SK-N-SH (cell line): Measurements from ENCODE around the gene TOP3A. TPM values are rescaled to one million over a fixed set of nuclear protein-coding genes. Genes with fewer than 3 reads are reported as not detected.

Experiments
- CTCF ChIA-PET: fragments of 300-600, 350-600 bp; formaldehyde crosslinking; extraction: SDS; loops from one replicate; lab custom pipeline; 2021; lab: Yijun Ruan, JAX
- POLR2A ChIA-PET: fragments of 350-600 bp; sonication (Branson Sonifier 250); formaldehyde crosslinking; extraction: SDS; loops from one replicate; lab custom pipeline; 2020; ENCODE audit warnings: antibody characterized with exemption, inconsistent platforms; lab: Yijun Ruan, JAX
- DNase-seq: peaks from one replicate; pipeline ENCODE4 v3.0.0; 2012
- H2AFZ ChIP-seq: fragments of 200-600 bp; sonication (generic); 2 replicates; pipeline ENCODE4 v1.8.1; 2016; ENCODE audit warnings: antibody characterized with exemption, mild to moderate bottlenecking, low read depth
- H3F3A ChIP-seq: fragments of 200-600 bp; sonication (generic); replicated peaks from 2 replicates; pipeline ENCODE3; 2016; ENCODE audit warnings: antibody characterized with exemption, mild to moderate bottlenecking; ENCODE audit not compliant: insufficient read depth
- H3K27ac ChIP-seq, 2 experiments: fragments of 200-500 bp in 1 of 2; fragments of 200-600 bp in 1 of 2; sonication (Bioruptor generic) in 1 of 2; sonication (generic), shearing (Covaris generic) in 1 of 2; 2 replicates each; pipeline versions ENCODE4 v1.5.1 to v1.6.1; 2014 to 2016; ENCODE audit warnings: low read depth in 2 of 2, inconsistent platforms in 1 of 2, low read length in 1 of 2, mild to moderate bottlenecking in 1 of 2, mixed read lengths in 1 of 2
- H3K27me3 ChIP-seq: fragments of 200-600 bp; sonication (generic), shearing (Covaris generic); 2 replicates; pipeline ENCODE4 v1.6.1; 2016; ENCODE audit warnings: mixed run types; ENCODE audit not compliant: insufficient read depth
- H3K36me3 ChIP-seq, 2 experiments: fragments of 200-500 bp in 1 of 2; fragments of 200-600 bp in 1 of 2; sonication (Bioruptor generic) in 1 of 2; sonication (generic) in 1 of 2; replicated peaks in 1 of 2; 2 replicates each; pipeline versions ENCODE3 to v1.5.1; 2014 to 2016; ENCODE audit warnings: low read length in 1 of 2, mild to moderate bottlenecking in 1 of 2; ENCODE audit not compliant: insufficient read depth in 2 of 2, control insufficient read depth in 1 of 2
- H3K4me1 ChIP-seq, 2 experiments: fragments of 200-500 bp in 1 of 2; fragments of 200-600 bp in 1 of 2; sonication (Bioruptor generic) in 1 of 2; sonication (generic), shearing (Covaris generic) in 1 of 2; 2 replicates each; pipeline versions ENCODE4 v1.5.1 to v1.6.1; 2014 to 2016; ENCODE audit warnings: low read depth in 1 of 2, low read length in 1 of 2, mixed run types in 1 of 2; ENCODE audit not compliant: insufficient read depth in 2 of 2, control insufficient read depth in 1 of 2
- H3K4me2 ChIP-seq: fragments of 200-600 bp; sonication (generic), shearing (Covaris generic); 2 replicates; pipeline ENCODE4 v1.6.1; 2017; ENCODE audit warnings: mixed run types
- H3K4me3 ChIP-seq, 2 experiments: fragments of 200-500 bp in 1 of 2; fragments of 200-600 bp in 1 of 2; sonication (Bioruptor generic) in 1 of 2; sonication (generic), shearing (Covaris generic) in 1 of 2; 2 replicates each; pipeline versions ENCODE4 v1.5.1 to v1.8.1; 2014 to 2016; ENCODE audit warnings: low read depth in 2 of 2, inconsistent platforms in 1 of 2, low read length in 1 of 2, mild to moderate bottlenecking in 1 of 2, mixed read lengths in 1 of 2, moderate library complexity in 1 of 2
- H3K79me2 ChIP-seq: fragments of 200-600 bp; sonication (generic); 2 replicates; pipeline ENCODE4 v1.8.1; 2017; ENCODE audit warnings: mild to moderate bottlenecking; ENCODE audit not compliant: insufficient read depth
- H3K9ac ChIP-seq: fragments of 200-600 bp; sonication (generic); 2 replicates; pipeline ENCODE4 v1.6.1; 2017; ENCODE audit warnings: mixed run types
- H3K9me2 ChIP-seq: fragments of 200-600 bp; sonication (generic); 2 replicates; pipeline ENCODE4 v1.6.1; 2017; ENCODE audit warnings: mixed run types
- H3K9me3 ChIP-seq: fragments of 200-600 bp; sonication (generic); 2 replicates; pipeline ENCODE4 v1.6.1; 2017; ENCODE audit warnings: mixed run types, mild to moderate bottlenecking, moderate library complexity
- H4K20me1 ChIP-seq: fragments of 200-600 bp; sonication (generic); 2 replicates; pipeline ENCODE4 v1.6.1; 2017; ENCODE audit warnings: mild to moderate bottlenecking, mixed run types; ENCODE audit not compliant: insufficient read depth
- ELF1 ChIP-seq: IDR thresholded peaks from 2 replicates; pipeline ENCODE4 v1.4.0; 2012
- FOSL2 ChIP-seq: IDR thresholded peaks from 2 replicates; pipeline ENCODE4 v1.4.0; 2012; ENCODE audit warnings: low read depth, mild to moderate bottlenecking, moderate library complexity, borderline replicate concordance
- POLR2AphosphoS5 ChIP-seq: IDR thresholded peaks from 2 replicates; pipeline ENCODE4 v1.6.1; 2012; ENCODE audit warnings: low read depth, low read length
- RCOR1 ChIP-seq: fragments of 150-350 bp; IDR thresholded peaks from 2 replicates; pipeline ENCODE4 v1.6.1; 2017; ENCODE audit warnings: antibody characterized with exemption, low read length
- TAF1 ChIP-seq: IDR thresholded peaks from 2 replicates; pipeline ENCODE4 v1.6.1; 2012; ENCODE audit warnings: low read depth, mild to moderate bottlenecking, low read length, moderate library complexity, borderline replicate concordance
- YY1 ChIP-seq: IDR thresholded peaks from 2 replicates; pipeline ENCODE4 v1.4.0; 2012; ENCODE audit warnings: low read depth, mild to moderate bottlenecking
- WGBS: methylation state at CpG from one replicate; pipeline ENCODE4 v1.1.6; 2017; ENCODE audit warnings: low lambda C conversion rate; 5-methylcytosine and 5-hydroxymethylcytosine counted together
- polyA plus RNA-seq, 3 experiments: library from polyadenylated mRNA; depleted of rRNA; stranded (reverse); fragments of >200 nt; gene quantifications; 2 replicates each; pipeline ENCODE4 v1.2.3, GENCODE V29; 2012
- TF ChIP-seq, protein P1 (sequence below): fragments of 200-600 bp; sonication (generic); IDR thresholded peaks from 2 replicates; pipeline ENCODE4 v1.6.1; 2017; ENCODE audit warnings: antibody characterized with exemption, mild to moderate bottlenecking, moderate library complexity
- TF ChIP-seq, protein P2 (sequence below): IDR thresholded peaks from 2 replicates; pipeline ENCODE4 v1.4.0; 2012; ENCODE audit warnings: low read depth, borderline replicate concordance

The TOP3A gene
- polyA plus RNA-seq, 1 of the 3 experiments (the other 2 are of a cell fraction), result 14.7 TPM

DNA sequence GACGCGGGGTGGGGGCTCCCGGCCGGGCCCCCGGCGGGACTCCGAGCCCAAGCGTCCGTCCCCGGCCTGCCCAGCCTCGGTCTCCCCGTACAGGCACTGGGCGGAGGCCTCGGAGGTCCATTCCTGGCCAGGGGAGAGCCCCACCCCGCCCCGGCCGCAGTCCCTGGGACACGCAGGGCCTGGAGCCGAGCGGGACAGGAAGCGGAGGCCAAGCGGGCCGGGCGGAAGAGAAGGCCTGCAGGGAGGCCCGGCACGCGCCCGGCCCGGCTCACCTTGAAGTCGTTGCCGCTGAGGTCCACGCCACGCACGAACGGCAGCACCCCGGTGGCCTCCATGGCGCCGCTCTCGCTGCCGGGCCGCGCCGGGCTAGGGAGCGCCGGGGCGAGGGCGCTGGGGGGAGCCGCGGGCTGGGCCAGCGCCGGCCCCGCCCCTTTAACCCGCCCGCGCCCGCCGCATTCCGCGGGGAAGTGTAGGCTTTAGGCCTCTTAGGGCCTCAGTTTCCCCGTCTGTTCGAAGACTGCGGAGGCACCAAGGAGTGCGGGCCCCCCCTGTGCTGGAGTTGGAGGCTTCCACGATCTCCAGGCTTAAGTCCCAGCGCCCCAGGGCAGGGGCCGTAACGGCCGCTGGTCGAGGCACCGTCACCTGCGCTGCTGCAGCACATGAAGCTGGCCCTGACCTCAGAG lies 56.3 kb downstream of the TOP3A start, which contains the start of gene FLII:
Gene FLII (minus strand): TSS at position 383 of the 683 bp plus-strand sequence. CDS start 48 bp downstream, at position 335.
- H3K9me3 ChIP-seq, result no peaks in the 10 kb centered on the region
- H3K79me2 ChIP-seq, result peaks cover 62% of the 10 kb centered on the region
- H3F3A ChIP-seq, result peaks cover 12% of the 10 kb centered on the region
- H3K9ac ChIP-seq, result peak within 1 kb of the TSS; percentile 99
- ChIA-PET CTCF (interaction anchor here (1.6 to 3.6 kb wide), 2 partner anchors 10 to 11 kb away, joined by 4 to 21 read pairs; no protein-coding TSS in a partner anchor), POLR2A (no interaction called here)
- peak within 1 kb of the TSS; percentile 92 for H2AFZ ChIP-seq
- peaks cover 15 to 36% of the 10 kb centered on the region in 2 experiments for H3K36me3 ChIP-seq
- DNase-seq, result peak; percentile 89
- 0% methylated on average over 8 of the region's 71 CpGs for WGBS
- peaks cover 36% of the 10 kb centered on the region for H4K20me1 ChIP-seq
- H3K27ac ChIP-seq, result peak within 1 kb of the TSS; percentile 91 to 93
- peak; percentile 61; the same call in 1 of the 2 replicates for TF ChIP-seq POLR2AphosphoS5
- TF ChIP-seq, protein P1, sequence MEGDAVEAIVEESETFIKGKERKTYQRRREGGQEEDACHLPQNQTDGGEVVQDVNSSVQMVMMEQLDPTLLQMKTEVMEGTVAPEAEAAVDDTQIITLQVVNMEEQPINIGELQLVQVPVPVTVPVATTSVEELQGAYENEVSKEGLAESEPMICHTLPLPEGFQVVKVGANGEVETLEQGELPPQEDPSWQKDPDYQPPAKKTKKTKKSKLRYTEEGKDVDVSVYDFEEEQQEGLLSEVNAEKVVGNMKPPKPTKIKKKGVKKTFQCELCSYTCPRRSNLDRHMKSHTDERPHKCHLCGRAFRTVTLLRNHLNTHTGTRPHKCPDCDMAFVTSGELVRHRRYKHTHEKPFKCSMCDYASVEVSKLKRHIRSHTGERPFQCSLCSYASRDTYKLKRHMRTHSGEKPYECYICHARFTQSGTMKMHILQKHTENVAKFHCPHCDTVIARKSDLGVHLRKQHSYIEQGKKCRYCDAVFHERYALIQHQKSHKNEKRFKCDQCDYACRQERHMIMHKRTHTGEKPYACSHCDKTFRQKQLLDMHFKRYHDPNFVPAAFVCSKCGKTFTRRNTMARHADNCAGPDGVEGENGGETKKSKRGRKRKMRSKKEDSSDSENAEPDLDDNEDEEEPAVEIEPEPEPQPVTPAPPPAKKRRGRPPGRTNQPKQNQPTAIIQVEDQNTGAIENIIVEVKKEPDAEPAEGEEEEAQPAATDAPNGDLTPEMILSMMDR, result no peak
- H3K9me2 ChIP-seq, result no peaks in the 10 kb centered on the region
- H3K27me3 ChIP-seq, result no peaks in the 10 kb centered on the region
- H3K4me3 ChIP-seq, result peak within 1 kb of the TSS; percentile 85 to 95
- H3K4me2 ChIP-seq, result peak within 1 kb of the TSS; percentile 94
- H3K4me1 ChIP-seq, result peaks cover 8 to 35% of the 10 kb centered on the region in 2 experiments; a peak in 2 of 4 replicates

DNA sequence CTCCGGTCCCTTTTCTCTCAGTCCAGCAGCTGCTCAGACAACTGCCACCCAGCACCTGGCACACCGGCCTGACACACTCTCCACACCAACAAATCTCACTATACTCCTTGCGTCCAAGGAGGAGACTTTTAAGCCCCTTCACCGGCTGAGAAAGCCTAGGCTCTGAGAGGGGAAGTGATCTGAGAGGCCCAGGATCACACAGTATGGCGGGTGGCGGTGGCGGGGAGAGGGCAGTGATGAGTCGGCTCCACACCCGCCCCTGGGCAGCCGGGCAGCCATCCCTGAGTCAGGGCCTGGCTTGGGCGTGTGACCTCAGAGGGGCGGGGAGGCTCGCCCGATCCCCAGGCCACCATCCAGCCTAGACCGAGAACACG lies 56.8 kb downstream of the TOP3A start:
- ChIA-PET POLR2A (no interaction called here), CTCF (interaction anchor here (1.6 to 3.6 kb wide), 2 partner anchors 10 to 11 kb away, joined by 4 to 21 read pairs; no protein-coding TSS in a partner anchor)
- H3K27me3 ChIP-seq, result no peaks in the 10 kb centered on the region
- peaks cover 36% of the 10 kb centered on the region for H4K20me1 ChIP-seq
- H3K27ac ChIP-seq, result peak overlapping the region; percentile 91 to 93
- no peaks in the 10 kb centered on the region for H3K9me2 ChIP-seq
- peak; percentile 93 for DNase-seq
- H3K4me1 ChIP-seq, result peaks cover 8 to 35% of the 10 kb centered on the region in 2 experiments; a peak in 2 of 4 replicates
- H3K9me3 ChIP-seq, result no peaks in the 10 kb centered on the region
- H2AFZ ChIP-seq, result peak overlapping the region; percentile 92; the same call in 1 of the 2 replicates
- peak overlapping the region; percentile 94 for H3K4me2 ChIP-seq
- peaks cover 60% of the 10 kb centered on the region for H3K79me2 ChIP-seq
- H3K36me3 ChIP-seq, result peaks cover 15 to 37% of the 10 kb centered on the region in 2 experiments
- WGBS, result 0% methylated on average over 10 of the region's 16 CpGs
- H3K9ac ChIP-seq, result peak overlapping the region; percentile 99
- TF ChIP-seq RCOR1, result no peak
- no peak for TF ChIP-seq FOSL2
- TF ChIP-seq TAF1, result 0 out of 2 replicates have a peak, but pooled peaks have one; percentile 40
- peak; percentile 68; the same call in 1 of the 2 replicates for TF ChIP-seq YY1
- TF ChIP-seq, protein P2, sequence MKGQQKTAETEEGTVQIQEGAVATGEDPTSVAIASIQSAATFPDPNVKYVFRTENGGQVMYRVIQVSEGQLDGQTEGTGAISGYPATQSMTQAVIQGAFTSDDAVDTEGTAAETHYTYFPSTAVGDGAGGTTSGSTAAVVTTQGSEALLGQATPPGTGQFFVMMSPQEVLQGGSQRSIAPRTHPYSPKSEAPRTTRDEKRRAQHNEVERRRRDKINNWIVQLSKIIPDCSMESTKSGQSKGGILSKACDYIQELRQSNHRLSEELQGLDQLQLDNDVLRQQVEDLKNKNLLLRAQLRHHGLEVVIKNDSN, result no peak
- no peak for TF ChIP-seq ELF1
- H3K4me3 ChIP-seq, result peak overlapping the region; percentile 85 to 95
- peaks cover 12% of the 10 kb centered on the region for H3F3A ChIP-seq
